GM18498 (cell line): ENCODE results near the gene PLA2G12B.
"Not testable (repeated sequence)": the region's sequence is repeated elsewhere in the genome, so short reads cannot be mapped to it uniquely, and the experiment has no call there.

ENCODE experiments used
- ATAC-seq: cut with Tn5 transposase; IDR thresholded peaks from one replicate; pipeline ENCODE4 v1.9.1; 2021; ENCODE audit warnings: mild to moderate bottlenecking, moderate library complexity; ENCODE audit not compliant: unreplicated experiment

Gene PLA2G12B

GRCh38 chr10:72943498-72944234, 10.9 kb downstream of the PLA2G12B start:
- ATAC-seq: no peak

GRCh38 chr10:72935361-72935760, 19.2 kb downstream of the PLA2G12B start:
- no peak for ATAC-seq

GRCh38 chr10:72932259-72933015, 22.2 kb downstream of the PLA2G12B start:
- no peak for ATAC-seq

- no peak for ATAC-seq
These were observed 24.3 kb downstream of the PLA2G12B start for GRCh38 chr10:72930276-72930675.

- no peak for ATAC-seq
These were observed 25.8 kb downstream of the PLA2G12B start for GRCh38 chr10:72928798-72929197.

GRCh38 chr10:72927485-72927884, 27.1 kb downstream of the PLA2G12B start:
- no peak for ATAC-seq

GRCh38 chr10:72925951-72926465, 28.6 kb downstream of the PLA2G12B start:
- no peak for ATAC-seq

- ATAC-seq: no peak
These were observed 30.3 kb downstream of the PLA2G12B start for GRCh38 chr10:72924351-72924750.

GRCh38 chr10:72921147-72921683, 33.4 kb downstream of the PLA2G12B start:
- ATAC-seq: not testable (repeated sequence)

GRCh38 chr10:72918352-72918751, 36.3 kb downstream of the PLA2G12B start:
- ATAC-seq: no peak

- not testable (repeated sequence) for ATAC-seq
These were observed 36.7 kb downstream of the PLA2G12B start for GRCh38 chr10:72917803-72918332.

- not testable (repeated sequence) for ATAC-seq
These were observed 37.4 kb downstream of the PLA2G12B start for GRCh38 chr10:72917201-72917600.

GRCh38 chr10:72913287-72913686, 41.3 kb downstream of the PLA2G12B start:
- ATAC-seq: no peak

GRCh38 chr10:72912736-72913135, 41.9 kb downstream of the PLA2G12B start:
- no peak for ATAC-seq

GRCh38 chr10:72911758-72912157, 42.8 kb downstream of the PLA2G12B start:
- no peak for ATAC-seq

GRCh38 chr10:72910705-72911104, 43.9 kb downstream of the PLA2G12B start:
- no peak for ATAC-seq

GRCh38 chr10:72906446-72906845, 48.2 kb downstream of the PLA2G12B start:
- no peak for ATAC-seq

GRCh38 chr10:72904806-72905205, 49.8 kb downstream of the PLA2G12B start:
- no peak for ATAC-seq

GRCh38 chr10:72903941-72904446, 50.6 kb downstream of the PLA2G12B start:
- ATAC-seq: not testable (repeated sequence)

GRCh38 chr10:72899545-72899944, 55.1 kb downstream of the PLA2G12B start:
- no peak for ATAC-seq

GRCh38 chr10:72898616-72899015, 56.0 kb downstream of the PLA2G12B start:
- ATAC-seq: no peak
